HepG2 (cell line): ENCODE data around the gene CD4. TPM values are rescaled to one million over a fixed set of nuclear protein-coding genes. Genes with fewer than 3 reads are reported as not detected.

ENCODE experiments used
- FOXO1 ChIP-seq: sonication (generic); formaldehyde crosslinking; IDR thresholded peaks from 2 replicates; pipeline ENCODE4 v1.4.0; 2020; ENCODE audit warnings: missing genetic modification reagents
- HOXD1 ChIP-seq: sonication (generic); formaldehyde crosslinking; IDR thresholded peaks from 2 replicates; pipeline ENCODE4 v1.5.0; 2020; ENCODE audit warnings: missing genetic modification reagents
- KLF12 ChIP-seq: sonication (generic); formaldehyde crosslinking; IDR thresholded peaks from 2 replicates; pipeline ENCODE4 v1.4.0; 2020; ENCODE audit warnings: missing genetic modification reagents, borderline replicate concordance
- MXD4 ChIP-seq: IDR thresholded peaks from 2 replicates; pipeline ENCODE4 v1.6.1; 2016; ENCODE audit warnings: mild to moderate bottlenecking, missing biosample characterization, missing genetic modification reagents
- PHF20 ChIP-seq: sonication (generic); formaldehyde crosslinking; IDR thresholded peaks from 2 replicates; pipeline ENCODE4 v1.5.0; 2020; ENCODE audit warnings: mild to moderate bottlenecking, missing genetic modification reagents
- PLRG1 ChIP-seq: fragments of 450-650 bp; conservative IDR thresholded peaks from 2 replicates; pipeline ENCODE4 v1.6.1; 2016
- PTBP1 ChIP-seq: fragments of 200-400 bp; formaldehyde crosslinking; IDR thresholded peaks from 2 replicates; pipeline ENCODE4 v1.6.1; 2018; ENCODE audit warnings: low read length, low read depth; ENCODE audit not compliant: poor library complexity, severe bottlenecking
- SMC3 ChIP-seq: IDR thresholded peaks from 2 replicates; pipeline ENCODE4 v1.6.1; 2011; ENCODE audit warnings: low read length, improper control_type of control experiment
- SYNCRIP ChIP-seq: fragments of 200-400 bp; formaldehyde crosslinking; IDR thresholded peaks from 2 replicates; pipeline ENCODE4 v1.6.1; 2018; ENCODE audit warnings: mild to moderate bottlenecking, low read depth, low read length; ENCODE audit not compliant: insufficient read depth
- TAF1 ChIP-seq: sonication (generic); formaldehyde crosslinking; IDR thresholded peaks from 2 replicates; pipeline ENCODE4 v1.4.0; 2020; ENCODE audit warnings: missing genetic modification reagents
- TEAD2 ChIP-seq: sonication (generic); formaldehyde crosslinking; IDR thresholded peaks from 2 replicates; pipeline ENCODE4 v1.9.0; 2021; ENCODE audit warnings: missing genetic modification reagents
- ZEB1 ChIP-seq: IDR thresholded peaks from 2 replicates; pipeline ENCODE4 v1.6.1; 2012; ENCODE audit warnings: mild to moderate bottlenecking, low read depth, inconsistent platforms; ENCODE audit not compliant: insufficient replicate concordance
- ZNF260 ChIP-seq: sonication (generic); formaldehyde crosslinking; IDR thresholded peaks from 2 replicates; pipeline ENCODE4 v1.4.0; 2020; ENCODE audit warnings: missing genetic modification reagents, low read depth, mild to moderate bottlenecking, borderline replicate concordance
- ZNF484 ChIP-seq: sonication (generic); formaldehyde crosslinking; IDR thresholded peaks from 2 replicates; pipeline ENCODE4 v1.5.1; 2020; ENCODE audit warnings: mild to moderate bottlenecking, low read depth, missing genetic modification reagents, borderline replicate concordance
- ZNF496 ChIP-seq: sonication (generic); formaldehyde crosslinking; IDR thresholded peaks from 2 replicates; pipeline ENCODE4 v1.8.1; 2023; ENCODE audit warnings: mild to moderate bottlenecking, moderate library complexity, missing genetic modification reagents; ENCODE audit not compliant: insufficient replicate concordance
- ZNF670 ChIP-seq: sonication (generic); formaldehyde crosslinking; IDR thresholded peaks from 2 replicates; pipeline ENCODE4 v1.8.0; 2022; ENCODE audit warnings: mild to moderate bottlenecking, missing genetic modification reagents, borderline replicate concordance
- ZNF878 ChIP-seq: sonication (generic); formaldehyde crosslinking; IDR thresholded peaks from 2 replicates; pipeline ENCODE4 v1.8.1; 2023; ENCODE audit warnings: mild to moderate bottlenecking, missing genetic modification reagents, moderate library complexity
- ZSCAN21 ChIP-seq: sonication (generic); formaldehyde crosslinking; IDR thresholded peaks from 2 replicates; pipeline ENCODE4 v1.8.0; 2022; ENCODE audit warnings: mild to moderate bottlenecking, missing genetic modification reagents, moderate library complexity, borderline replicate concordance
- polyA plus RNA-seq, 8 experiments: library from polyadenylated mRNA; depleted of rRNA in 3 of 8; stranded (reverse) in 7 of 8; unstranded in 1 of 8; fragments of >200 nt; fragmentation: Illumina TruSeq in 4 of 8; extraction: Trizol in 4 of 8; gene quantifications; 2 replicates each; pipeline versions ENCODE4 v1.2.1 to v1.2.3, GENCODE V29; 2011 to 2016; ENCODE audit warnings: low read depth in 4 of 8, missing spikeins in 1 of 8, mixed read lengths in 1 of 8; ENCODE audit not compliant: insufficient read depth in 1 of 8
- total RNA-seq, 5 experiments: library from RNA; depleted of rRNA; stranded (reverse); fragments of >200 nt; fragmentation: Illumina TruSeq; extraction: Trizol; gene quantifications; 2 replicates each; pipeline ENCODE4 v1.2.3, GENCODE V29; 2016; ENCODE audit warnings: low read depth in 1 of 5
- TF ChIP-seq, protein P1 (sequence below): sonication (generic); formaldehyde crosslinking; IDR thresholded peaks from 2 replicates; pipeline ENCODE4 v1.4.0; 2020; ENCODE audit warnings: missing genetic modification reagents, borderline replicate concordance
- TF ChIP-seq, protein P2 (sequence below): sonication (generic); formaldehyde crosslinking; IDR thresholded peaks from 2 replicates; pipeline ENCODE4 v1.4.0; 2020; ENCODE audit warnings: missing genetic modification reagents, low read depth, mild to moderate bottlenecking, borderline replicate concordance
- TF ChIP-seq, protein P3 (sequence below): sonication (generic); formaldehyde crosslinking; IDR thresholded peaks from 2 replicates; pipeline ENCODE4 v1.4.0; 2020; ENCODE audit warnings: missing genetic modification reagents, borderline replicate concordance
- TF ChIP-seq, protein P4 (sequence below): sonication (generic); formaldehyde crosslinking; IDR thresholded peaks from 2 replicates; pipeline ENCODE4 v1.5.0; 2020; ENCODE audit warnings: mild to moderate bottlenecking, missing genetic modification reagents

CD4 gene
- total and polyA plus RNA-seq, 2 of the 13 experiments (the other 11 are each of a cell fraction or from before 2014, with no cell fraction given), result 0.07 to 0.95 TPM

DNA sequence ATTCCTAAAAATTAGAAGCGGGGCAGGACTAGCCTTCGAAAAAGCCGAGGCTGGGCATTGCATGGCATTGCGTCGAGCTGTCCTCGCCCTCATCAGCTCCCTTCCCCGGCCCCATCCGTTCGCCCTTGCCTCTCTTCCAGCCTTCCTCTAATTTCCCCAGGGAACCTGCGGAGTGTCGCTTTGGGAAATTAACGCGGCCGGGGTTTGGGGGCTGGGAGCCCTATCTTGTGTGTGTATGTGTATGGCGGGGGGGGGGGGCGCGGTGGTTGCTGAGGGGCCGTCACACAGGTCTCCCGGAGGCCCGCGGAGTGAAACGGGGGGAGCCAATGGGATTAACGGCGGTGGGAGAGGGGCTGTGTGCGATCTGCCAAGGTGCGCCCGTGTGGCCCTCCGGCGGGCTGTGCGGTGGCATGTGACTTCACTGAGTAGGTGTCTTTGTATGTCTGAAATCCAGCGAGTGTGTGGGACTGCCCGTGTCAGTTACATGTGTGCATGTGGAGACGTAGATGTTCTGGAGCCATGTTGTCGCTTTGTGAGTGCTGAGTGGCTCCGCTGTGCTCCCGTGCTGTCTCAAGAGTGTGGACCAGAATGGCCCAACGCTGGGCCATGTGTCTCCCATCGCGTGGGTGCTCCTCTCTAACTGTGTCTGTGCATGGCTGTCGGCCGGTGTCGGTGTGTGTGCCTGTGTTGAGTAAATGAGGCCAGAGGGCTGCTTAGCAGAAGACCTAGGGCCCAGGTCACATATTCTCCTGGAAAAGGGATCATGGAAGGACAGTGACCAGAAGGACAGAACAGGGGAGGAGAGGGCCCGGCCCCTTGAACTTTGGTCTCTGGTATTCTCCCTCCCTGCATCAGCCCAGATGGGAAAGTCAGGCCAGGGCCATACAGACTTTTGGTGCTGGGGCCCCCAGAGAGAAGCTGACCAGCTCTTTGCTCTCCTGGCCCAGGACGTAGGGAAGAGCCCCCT, 21.7 kb upstream of the CD4 start (continued):
- TF ChIP-seq, protein P1, sequence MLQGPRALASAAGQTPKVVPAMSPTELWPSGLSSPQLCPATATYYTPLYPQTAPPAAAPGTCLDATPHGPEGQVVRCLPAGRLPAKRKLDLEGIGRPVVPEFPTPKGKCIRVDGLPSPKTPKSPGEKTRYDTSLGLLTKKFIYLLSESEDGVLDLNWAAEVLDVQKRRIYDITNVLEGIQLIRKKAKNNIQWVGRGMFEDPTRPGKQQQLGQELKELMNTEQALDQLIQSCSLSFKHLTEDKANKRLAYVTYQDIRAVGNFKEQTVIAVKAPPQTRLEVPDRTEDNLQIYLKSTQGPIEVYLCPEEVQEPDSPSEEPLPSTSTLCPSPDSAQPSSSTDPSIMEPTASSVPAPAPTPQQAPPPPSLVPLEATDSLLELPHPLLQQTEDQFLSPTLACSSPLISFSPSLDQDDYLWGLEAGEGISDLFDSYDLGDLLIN (CRISPR knock-in tag), result no peak
- TF ChIP-seq PHF20, result no peak
- TF ChIP-seq HOXD1, result no peak
- TF ChIP-seq ZNF484 (CRISPR knock-in tag), result no peak
- TF ChIP-seq, protein P2, sequence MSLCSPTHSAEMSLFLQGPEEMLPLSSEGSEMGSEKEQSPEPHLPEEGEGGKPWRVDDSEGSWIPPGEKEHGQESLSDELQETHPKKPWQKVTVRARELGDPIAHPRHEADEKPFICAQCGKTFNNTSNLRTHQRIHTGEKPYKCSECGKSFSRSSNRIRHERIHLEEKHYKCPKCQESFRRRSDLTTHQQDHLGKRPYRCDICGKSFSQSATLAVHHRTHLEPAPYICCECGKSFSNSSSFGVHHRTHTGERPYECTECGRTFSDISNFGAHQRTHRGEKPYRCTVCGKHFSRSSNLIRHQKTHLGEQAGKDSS (CRISPR knock-in tag), result peak; percentile 72; the same call in 1 of the 2 replicates
- no peak for TF ChIP-seq SYNCRIP
- TF ChIP-seq SMC3, result 0 out of 2 replicates have a peak, but pooled peaks have one; percentile 5
- no peak for TF ChIP-seq ZNF260
- no peak for TF ChIP-seq TEAD2 (CRISPR knock-in tag)
- no peak for TF ChIP-seq ZSCAN21 (CRISPR knock-in tag)
- TF ChIP-seq TAF1, result peak; percentile 45; the same call in 1 of the 2 replicates
- TF ChIP-seq, protein P3, sequence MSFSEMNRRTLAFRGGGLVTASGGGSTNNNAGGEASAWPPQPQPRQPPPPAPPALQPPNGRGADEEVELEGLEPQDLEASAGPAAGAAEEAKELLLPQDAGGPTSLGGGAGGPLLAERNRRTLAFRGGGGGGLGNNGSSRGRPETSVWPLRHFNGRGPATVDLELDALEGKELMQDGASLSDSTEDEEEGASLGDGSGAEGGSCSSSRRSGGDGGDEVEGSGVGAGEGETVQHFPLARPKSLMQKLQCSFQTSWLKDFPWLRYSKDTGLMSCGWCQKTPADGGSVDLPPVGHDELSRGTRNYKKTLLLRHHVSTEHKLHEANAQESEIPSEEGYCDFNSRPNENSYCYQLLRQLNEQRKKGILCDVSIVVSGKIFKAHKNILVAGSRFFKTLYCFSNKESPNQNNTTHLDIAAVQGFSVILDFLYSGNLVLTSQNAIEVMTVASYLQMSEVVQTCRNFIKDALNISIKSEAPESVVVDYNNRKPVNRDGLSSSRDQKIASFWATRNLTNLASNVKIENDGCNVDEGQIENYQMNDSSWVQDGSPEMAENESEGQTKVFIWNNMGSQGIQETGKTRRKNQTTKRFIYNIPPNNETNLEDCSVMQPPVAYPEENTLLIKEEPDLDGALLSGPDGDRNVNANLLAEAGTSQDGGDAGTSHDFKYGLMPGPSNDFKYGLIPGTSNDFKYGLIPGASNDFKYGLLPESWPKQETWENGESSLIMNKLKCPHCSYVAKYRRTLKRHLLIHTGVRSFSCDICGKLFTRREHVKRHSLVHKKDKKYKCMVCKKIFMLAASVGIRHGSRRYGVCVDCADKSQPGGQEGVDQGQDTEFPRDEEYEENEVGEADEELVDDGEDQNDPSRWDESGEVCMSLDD (CRISPR knock-in tag), result no peak
- TF ChIP-seq FOXO1 (CRISPR knock-in tag), result no peak
- TF ChIP-seq ZNF878 (CRISPR knock-in tag), result 0 out of 2 replicates have a peak, but pooled peaks have one; percentile 54
- no peak for TF ChIP-seq KLF12 (CRISPR knock-in tag)
- peak; percentile 3 for TF ChIP-seq PTBP1
- TF ChIP-seq, protein P4, sequence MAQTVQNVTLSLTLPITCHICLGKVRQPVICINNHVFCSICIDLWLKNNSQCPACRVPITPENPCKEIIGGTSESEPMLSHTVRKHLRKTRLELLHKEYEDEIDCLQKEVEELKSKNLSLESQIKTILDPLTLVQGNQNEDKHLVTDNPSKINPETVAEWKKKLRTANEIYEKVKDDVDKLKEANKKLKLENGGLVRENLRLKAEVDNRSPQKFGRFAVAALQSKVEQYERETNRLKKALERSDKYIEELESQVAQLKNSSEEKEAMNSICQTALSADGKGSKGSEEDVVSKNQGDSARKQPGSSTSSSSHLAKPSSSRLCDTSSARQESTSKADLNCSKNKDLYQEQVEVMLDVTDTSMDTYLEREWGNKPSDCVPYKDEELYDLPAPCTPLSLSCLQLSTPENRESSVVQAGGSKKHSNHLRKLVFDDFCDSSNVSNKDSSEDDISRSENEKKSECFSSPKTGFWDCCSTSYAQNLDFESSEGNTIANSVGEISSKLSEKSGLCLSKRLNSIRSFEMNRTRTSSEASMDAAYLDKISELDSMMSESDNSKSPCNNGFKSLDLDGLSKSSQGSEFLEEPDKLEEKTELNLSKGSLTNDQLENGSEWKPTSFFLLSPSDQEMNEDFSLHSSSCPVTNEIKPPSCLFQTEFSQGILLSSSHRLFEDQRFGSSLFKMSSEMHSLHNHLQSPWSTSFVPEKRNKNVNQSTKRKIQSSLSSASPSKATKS, result peak; percentile 81; the same call in 1 of the 2 replicates
- TF ChIP-seq ZNF496 (CRISPR knock-in tag), result no peak
- no peak for TF ChIP-seq PLRG1
- no peak for TF ChIP-seq ZEB1
- TF ChIP-seq ZNF670 (CRISPR knock-in tag), result no peak
- no peak; the same call in 1 of the 2 replicates for TF ChIP-seq MXD4
